ENCODE results near the gene PRPSAP2. TPM values are rescaled to one million over a fixed set of nuclear protein-coding genes. Genes with fewer than 3 reads are reported as not detected.

Gene PRPSAP2, protein sequence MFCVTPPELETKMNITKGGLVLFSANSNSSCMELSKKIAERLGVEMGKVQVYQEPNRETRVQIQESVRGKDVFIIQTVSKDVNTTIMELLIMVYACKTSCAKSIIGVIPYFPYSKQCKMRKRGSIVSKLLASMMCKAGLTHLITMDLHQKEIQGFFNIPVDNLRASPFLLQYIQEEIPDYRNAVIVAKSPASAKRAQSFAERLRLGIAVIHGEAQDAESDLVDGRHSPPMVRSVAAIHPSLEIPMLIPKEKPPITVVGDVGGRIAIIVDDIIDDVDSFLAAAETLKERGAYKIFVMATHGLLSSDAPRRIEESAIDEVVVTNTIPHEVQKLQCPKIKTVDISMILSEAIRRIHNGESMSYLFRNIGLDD
- total RNA-seq: 23.2 and 26.7 TPM in 2 replicates

DNA sequence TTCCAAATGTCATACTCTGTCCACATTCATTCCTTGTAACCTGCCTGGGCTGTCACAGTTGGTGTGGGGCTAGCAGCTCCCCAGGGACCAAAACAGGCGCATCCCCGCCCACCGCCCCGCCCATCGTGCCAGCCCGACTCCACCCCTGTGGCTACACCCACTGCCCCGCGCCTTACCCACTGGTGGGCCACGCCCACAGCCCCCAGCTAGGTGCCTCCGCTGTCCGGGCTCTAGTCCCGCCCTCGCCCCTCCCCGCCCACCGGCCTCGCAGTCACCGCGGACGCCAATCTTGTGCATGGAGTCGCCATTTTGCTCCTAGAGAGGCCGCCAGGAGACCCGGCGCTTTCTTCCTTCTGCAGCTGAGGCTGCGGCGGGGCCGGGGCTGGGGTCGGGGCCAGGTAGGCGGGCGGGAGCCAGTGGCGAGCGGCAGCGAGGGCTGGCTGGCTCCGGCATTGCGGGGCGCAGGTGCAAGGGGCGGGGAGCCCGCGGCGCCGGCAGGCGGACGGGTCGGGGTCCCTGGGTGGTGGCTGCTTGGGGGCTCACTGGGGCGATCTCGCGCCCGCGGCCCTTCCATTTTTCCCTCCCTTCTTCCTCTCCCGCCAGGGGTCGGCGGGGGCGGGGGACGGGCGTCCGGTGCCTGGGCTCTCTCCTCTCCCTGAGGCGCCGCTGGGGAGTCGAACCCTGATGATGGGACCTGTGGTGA, at the start of gene PRPSAP2:
Gene PRPSAP2 (plus strand): TSS at position 268 of the 703 bp plus-strand sequence. CDS start 7,703 bp downstream, outside the sequence.

DNA sequence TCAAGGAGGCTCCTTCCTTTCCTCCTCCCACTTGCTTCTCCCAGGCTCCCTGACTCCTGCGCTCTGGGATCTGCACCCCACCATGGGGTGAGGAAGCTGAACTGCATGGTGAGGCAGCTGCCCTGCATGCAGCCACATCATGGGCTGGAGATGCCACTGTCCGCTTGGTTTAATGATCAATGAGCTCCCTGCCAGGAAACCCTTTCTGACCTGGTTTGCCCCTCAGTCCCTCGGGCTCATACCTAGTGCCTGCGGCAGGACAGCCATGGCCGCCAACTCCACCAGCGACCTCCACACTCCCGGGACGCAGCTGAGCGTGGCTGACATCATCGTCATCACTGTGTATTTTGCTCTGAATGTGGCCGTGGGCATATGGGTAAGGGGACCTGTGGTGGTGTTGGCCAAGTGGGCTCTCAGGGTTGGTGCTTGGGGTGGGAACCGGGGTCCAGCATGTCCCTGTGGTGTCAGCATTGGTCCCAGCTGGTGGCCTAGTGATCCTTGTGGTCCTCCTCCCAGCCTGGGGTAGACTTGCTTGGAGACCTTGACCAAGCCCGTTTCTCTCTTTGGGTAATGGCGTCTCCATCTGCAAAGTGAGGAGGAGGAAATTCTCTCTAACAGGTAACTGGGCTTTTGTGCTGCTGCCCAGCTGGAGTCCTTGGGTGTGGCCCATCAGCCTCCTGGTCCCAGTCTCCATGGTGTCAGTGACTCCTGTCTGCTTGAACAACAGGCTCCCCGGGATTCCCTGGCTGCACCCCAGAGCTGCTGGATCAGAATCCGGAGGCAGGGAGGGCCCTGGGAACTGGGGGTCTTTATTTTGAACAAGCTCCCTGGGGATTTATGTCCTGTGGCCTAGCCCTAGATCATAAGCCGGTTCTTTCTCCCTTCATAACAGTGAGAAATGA, 94.3 kb downstream of the PRPSAP2 start, which contains the start of gene SLC5A10:
Gene SLC5A10 (plus strand): TSS at position 225 of the 902 bp plus-strand sequence. CDS start 41 bp downstream, at position 266.

Other genes with a start within 250 kb of the PRPSAP2 start
- gene TBC1D28, start 213.7 kb upstream of the PRPSAP2 start, total RNA-seq: not detected in 2 replicates
- gene FOXO3B, start 175.8 kb upstream of the PRPSAP2 start, total RNA-seq: 4.3 and 8.3 TPM in 2 replicates
- gene FBXW10, start 114.1 kb upstream of the PRPSAP2 start, total RNA-seq: not detected in 2 replicates
- gene TVP23B, start 76.9 kb upstream of the PRPSAP2 start, total RNA-seq: 37.9 and 40.0 TPM in 2 replicates
- gene SLC5A10, start 94.0 kb downstream of the PRPSAP2 start, total RNA-seq: not detected in 2 replicates
- gene FAM83G, start 146.6 kb downstream of the PRPSAP2 start, total RNA-seq: 9.7 and 19.8 TPM in 2 replicates
- gene GRAP, start 188.8 kb downstream of the PRPSAP2 start, total RNA-seq: 0.72 and 2.9 TPM in 2 replicates